WTC11 (cell line): Measurements from ENCODE around the gene INKA2. TPM values are rescaled to one million over a fixed set of nuclear protein-coding genes. Genes with fewer than 3 reads are reported as not detected.

Experiments
- ATAC-seq: fragments of 200-7000 bp; cut with Tn5 transposase; 2 replicates; pipeline ENCODE4 v1.10.0; 2021; ENCODE audit warnings: mild to moderate bottlenecking, moderate library complexity
- CTCF ChIA-PET: fragments of 300-600 bp; sonication (Branson Sonifier 250); formaldehyde crosslinking; loops from one replicate; lab custom pipeline; 2021; ENCODE audit warnings: antibody characterized with exemption; lab: Charles Lee
- POLR2A ChIA-PET: fragments of 350-600 bp; sonication (Branson Sonifier 250); formaldehyde crosslinking; loops from one replicate; lab custom pipeline; 2021; ENCODE audit warnings: antibody characterized with exemption; lab: Charles Lee
- DNase-seq: peaks from one replicate; pipeline ENCODE4 v3.0.0; 2021; ENCODE audit warnings: low spot score
- H3K27ac Mint-ChIP-seq: 2 replicates; pipeline ENCODE4 v1.8.0; 2021; ENCODE audit warnings: mixed read lengths
- H3K27me3 Mint-ChIP-seq: 2 replicates; pipeline ENCODE4 v1.8.0; 2021; ENCODE audit warnings: low read depth, mild to moderate bottlenecking, moderate library complexity, mixed read lengths
- H3K36me3 Mint-ChIP-seq: 2 replicates; pipeline ENCODE4 v1.8.0; 2021; ENCODE audit warnings: mixed read lengths
- H3K4me1 Mint-ChIP-seq: 2 replicates; pipeline ENCODE4 v1.8.0; 2022; ENCODE audit warnings: mixed read lengths
- H3K4me3 Mint-ChIP-seq: 2 replicates; pipeline ENCODE4 v1.8.0; 2021; ENCODE audit warnings: mild to moderate bottlenecking, moderate library complexity, mixed read lengths
- H3K9me3 Mint-ChIP-seq: 2 replicates; pipeline ENCODE4 v1.8.0; 2021; ENCODE audit warnings: mixed read lengths
- ARID4B ChIP-seq: sonication (generic); formaldehyde crosslinking; IDR thresholded peaks from 2 replicates; pipeline ENCODE4 v1.8.0; 2023; ENCODE audit warnings: missing genetic modification reagents, mild to moderate bottlenecking, borderline replicate concordance
- ATF2 ChIP-seq: sonication (generic); formaldehyde crosslinking; IDR thresholded peaks from 2 replicates; pipeline ENCODE4 v1.8.1; 2022; ENCODE audit warnings: low read depth, missing genetic modification reagents, borderline replicate concordance
- CBFB ChIP-seq: sonication (generic); formaldehyde crosslinking; IDR thresholded peaks from 2 replicates; pipeline ENCODE4 v1.8.1; 2022; ENCODE audit warnings: mild to moderate bottlenecking, low read depth, missing genetic modification reagents
- CTCF ChIP-seq: fragments of 200-600 bp; IDR thresholded peaks from 2 replicates; pipeline ENCODE4 v1.8.0; 2022; ENCODE audit warnings: antibody characterized with exemption
- FOXP1 ChIP-seq: sonication (generic); formaldehyde crosslinking; IDR thresholded peaks from 2 replicates; pipeline ENCODE4 v1.8.0; 2022; ENCODE audit warnings: missing genetic modification reagents, mild to moderate bottlenecking, moderate library complexity, borderline replicate concordance
- FOXP4 ChIP-seq: sonication (generic); formaldehyde crosslinking; IDR thresholded peaks from 2 replicates; pipeline ENCODE4 v1.8.0; 2022; ENCODE audit warnings: mild to moderate bottlenecking, missing genetic modification reagents
- GRHL2 ChIP-seq: fragments of 250-450 bp; sonication (Bioruptor Pico); IDR thresholded peaks from 2 replicates; pipeline ENCODE4 v1.8.0; 2022; ENCODE audit warnings: mild to moderate bottlenecking, moderate library complexity; ENCODE audit not compliant: insufficient replicate concordance, severe bottlenecking
- GTF2I ChIP-seq: fragments of 250-450 bp; sonication (Bioruptor Pico); conservative IDR thresholded peaks from 2 replicates; pipeline ENCODE4 v1.4.0; 2021; ENCODE audit warnings: mild to moderate bottlenecking
- IRF1 ChIP-seq: sonication (generic); formaldehyde crosslinking; IDR thresholded peaks from 2 replicates; pipeline ENCODE4 v1.8.0; 2023; ENCODE audit warnings: missing genetic modification reagents
- NR2C2 ChIP-seq: sonication (generic); formaldehyde crosslinking; IDR thresholded peaks from 2 replicates; pipeline ENCODE4 v1.8.0; 2022; ENCODE audit warnings: mild to moderate bottlenecking, missing genetic modification reagents
- PRRX2 ChIP-seq: fragments of 250-450 bp; sonication (Bioruptor Pico); IDR thresholded peaks from 2 replicates; pipeline ENCODE4 v1.8.0; 2021; ENCODE audit warnings: mild to moderate bottlenecking
- SP1 ChIP-seq: sonication (generic); formaldehyde crosslinking; conservative IDR thresholded peaks from 2 replicates; pipeline ENCODE4 v1.8.1; 2022; ENCODE audit warnings: missing genetic modification reagents
- ZBTB21 ChIP-seq: sonication (generic); formaldehyde crosslinking; IDR thresholded peaks from 2 replicates; pipeline ENCODE4 v1.8.1; 2023; ENCODE audit warnings: mild to moderate bottlenecking, missing genetic modification reagents, borderline replicate concordance
- ZNF232 ChIP-seq: sonication (generic); formaldehyde crosslinking; IDR thresholded peaks from 2 replicates; pipeline ENCODE4 v1.8.0; 2022; ENCODE audit warnings: mild to moderate bottlenecking, missing genetic modification reagents
- ZNF416 ChIP-seq: fragments of 250-450 bp; sonication (Bioruptor Pico); IDR thresholded peaks from 2 replicates; pipeline ENCODE4 v1.9.0; 2021; ENCODE audit warnings: mild to moderate bottlenecking, inconsistent platforms
- ZNF671 ChIP-seq: fragments of 250-450 bp; sonication (Bioruptor Pico); IDR thresholded peaks from 2 replicates; pipeline ENCODE4 v1.8.0; 2021; ENCODE audit warnings: mild to moderate bottlenecking
- total RNA-seq: library from RNA; stranded (reverse); gene quantifications from 3 replicates; pipeline ENCODE4 v1.2.3, GENCODE V29; 2021
- TF ChIP-seq, protein P1 (sequence below): sonication (generic); formaldehyde crosslinking; IDR thresholded peaks from 2 replicates; pipeline ENCODE4 v1.8.1; 2023; ENCODE audit warnings: mild to moderate bottlenecking, missing genetic modification reagents, borderline replicate concordance
- TF ChIP-seq, protein P2 (sequence below): sonication (generic); formaldehyde crosslinking; IDR thresholded peaks from 2 replicates; pipeline ENCODE4 v1.8.0; 2022; ENCODE audit warnings: missing genetic modification reagents

INKA2 gene
- total RNA-seq, 1 experiment from 2014 or later: 20.1 TPM

GRCh38 chr1:111747282-111747734, 8.1 kb upstream of the INKA2 start (continued):
- TF ChIP-seq ARID4B (CRISPR knock-in tag): no peak
- no peak for TF ChIP-seq IRF1 (CRISPR knock-in tag)
- 0 out of 2 replicates have a peak, but pooled peaks have one; percentile 53 for TF ChIP-seq PRRX2 (CRISPR knock-in tag)
- no peak for TF ChIP-seq ZBTB21 (CRISPR knock-in tag)
- peak; percentile 72 for TF ChIP-seq CTCF
- no peak for TF ChIP-seq CBFB (CRISPR knock-in tag)
- TF ChIP-seq SP1 (CRISPR knock-in tag): no peak
- peak; percentile 99 for TF ChIP-seq GTF2I (CRISPR knock-in tag)
- TF ChIP-seq, all 79 proteins: peak for 5

GRCh38 chr1:111746614-111746999, 7.4 kb upstream of the INKA2 start:
- no peak for TF ChIP-seq GRHL2 (CRISPR knock-in tag)
- TF ChIP-seq NR2C2 (CRISPR knock-in tag): no peak
- TF ChIP-seq ZNF671 (CRISPR knock-in tag): no peak
- TF ChIP-seq ZNF232 (CRISPR knock-in tag): no peak
- no peak for TF ChIP-seq FOXP1 (CRISPR knock-in tag)
- no peak for TF ChIP-seq ZNF416 (CRISPR knock-in tag)
- TF ChIP-seq ATF2 (CRISPR knock-in tag): no peak
- TF ChIP-seq, protein P1, sequence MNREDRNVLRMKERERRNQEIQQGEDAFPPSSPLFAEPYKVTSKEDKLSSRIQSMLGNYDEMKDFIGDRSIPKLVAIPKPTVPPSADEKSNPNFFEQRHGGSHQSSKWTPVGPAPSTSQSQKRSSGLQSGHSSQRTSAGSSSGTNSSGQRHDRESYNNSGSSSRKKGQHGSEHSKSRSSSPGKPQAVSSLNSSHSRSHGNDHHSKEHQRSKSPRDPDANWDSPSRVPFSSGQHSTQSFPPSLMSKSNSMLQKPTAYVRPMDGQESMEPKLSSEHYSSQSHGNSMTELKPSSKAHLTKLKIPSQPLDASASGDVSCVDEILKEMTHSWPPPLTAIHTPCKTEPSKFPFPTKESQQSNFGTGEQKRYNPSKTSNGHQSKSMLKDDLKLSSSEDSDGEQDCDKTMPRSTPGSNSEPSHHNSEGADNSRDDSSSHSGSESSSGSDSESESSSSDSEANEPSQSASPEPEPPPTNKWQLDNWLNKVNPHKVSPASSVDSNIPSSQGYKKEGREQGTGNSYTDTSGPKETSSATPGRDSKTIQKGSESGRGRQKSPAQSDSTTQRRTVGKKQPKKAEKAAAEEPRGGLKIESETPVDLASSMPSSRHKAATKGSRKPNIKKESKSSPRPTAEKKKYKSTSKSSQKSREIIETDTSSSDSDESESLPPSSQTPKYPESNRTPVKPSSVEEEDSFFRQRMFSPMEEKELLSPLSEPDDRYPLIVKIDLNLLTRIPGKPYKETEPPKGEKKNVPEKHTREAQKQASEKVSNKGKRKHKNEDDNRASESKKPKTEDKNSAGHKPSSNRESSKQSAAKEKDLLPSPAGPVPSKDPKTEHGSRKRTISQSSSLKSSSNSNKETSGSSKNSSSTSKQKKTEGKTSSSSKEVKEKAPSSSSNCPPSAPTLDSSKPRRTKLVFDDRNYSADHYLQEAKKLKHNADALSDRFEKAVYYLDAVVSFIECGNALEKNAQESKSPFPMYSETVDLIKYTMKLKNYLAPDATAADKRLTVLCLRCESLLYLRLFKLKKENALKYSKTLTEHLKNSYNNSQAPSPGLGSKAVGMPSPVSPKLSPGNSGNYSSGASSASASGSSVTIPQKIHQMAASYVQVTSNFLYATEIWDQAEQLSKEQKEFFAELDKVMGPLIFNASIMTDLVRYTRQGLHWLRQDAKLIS (CRISPR knock-in tag): no peak
- no peak for TF ChIP-seq SP1 (CRISPR knock-in tag)
- TF ChIP-seq FOXP4 (CRISPR knock-in tag): no peak
- TF ChIP-seq, protein P2, sequence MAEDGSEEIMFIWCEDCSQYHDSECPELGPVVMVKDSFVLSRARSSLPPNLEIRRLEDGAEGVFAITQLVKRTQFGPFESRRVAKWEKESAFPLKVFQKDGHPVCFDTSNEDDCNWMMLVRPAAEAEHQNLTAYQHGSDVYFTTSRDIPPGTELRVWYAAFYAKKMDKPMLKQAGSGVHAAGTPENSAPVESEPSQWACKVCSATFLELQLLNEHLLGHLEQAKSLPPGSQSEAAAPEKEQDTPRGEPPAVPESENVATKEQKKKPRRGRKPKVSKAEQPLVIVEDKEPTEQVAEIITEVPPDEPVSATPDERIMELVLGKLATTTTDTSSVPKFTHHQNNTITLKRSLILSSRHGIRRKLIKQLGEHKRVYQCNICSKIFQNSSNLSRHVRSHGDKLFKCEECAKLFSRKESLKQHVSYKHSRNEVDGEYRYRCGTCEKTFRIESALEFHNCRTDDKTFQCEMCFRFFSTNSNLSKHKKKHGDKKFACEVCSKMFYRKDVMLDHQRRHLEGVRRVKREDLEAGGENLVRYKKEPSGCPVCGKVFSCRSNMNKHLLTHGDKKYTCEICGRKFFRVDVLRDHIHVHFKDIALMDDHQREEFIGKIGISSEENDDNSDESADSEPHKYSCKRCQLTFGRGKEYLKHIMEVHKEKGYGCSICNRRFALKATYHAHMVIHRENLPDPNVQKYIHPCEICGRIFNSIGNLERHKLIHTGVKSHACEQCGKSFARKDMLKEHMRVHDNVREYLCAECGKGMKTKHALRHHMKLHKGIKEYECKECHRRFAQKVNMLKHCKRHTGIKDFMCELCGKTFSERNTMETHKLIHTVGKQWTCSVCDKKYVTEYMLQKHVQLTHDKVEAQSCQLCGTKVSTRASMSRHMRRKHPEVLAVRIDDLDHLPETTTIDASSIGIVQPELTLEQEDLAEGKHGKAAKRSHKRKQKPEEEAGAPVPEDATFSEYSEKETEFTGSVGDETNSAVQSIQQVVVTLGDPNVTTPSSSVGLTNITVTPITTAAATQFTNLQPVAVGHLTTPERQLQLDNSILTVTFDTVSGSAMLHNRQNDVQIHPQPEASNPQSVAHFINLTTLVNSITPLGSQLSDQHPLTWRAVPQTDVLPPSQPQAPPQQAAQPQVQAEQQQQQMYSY (CRISPR knock-in tag): no peak; the same call in 1 of the 2 replicates
- no peak for ATAC-seq
- peaks cover 14% of the 10 kb centered on the region for H3K27me3 Mint-ChIP-seq
- peaks cover 32% of the 10 kb centered on the region for H3K4me1 Mint-ChIP-seq
- H3K36me3 Mint-ChIP-seq: no peaks in the 10 kb centered on the region
- no peaks in the 10 kb centered on the region for H3K9me3 Mint-ChIP-seq
- POLR2A ChIA-PET: interaction anchor here (1.0 to 1.1 kb wide), 2 partner anchors 8 to 32 kb away, joined by 3 read pairs; no protein-coding TSS in a partner anchor
- H3K27ac Mint-ChIP-seq: no peak overlapping the region
- DNase-seq: no peak
- CTCF ChIA-PET: interaction anchor here (1.0 to 3.5 kb wide), 16 partner anchors 10 to 265 kb away, joined by 3 to 78 read pairs (median 4); partner anchors contain the start of gene INKA2
- H3K4me3 Mint-ChIP-seq: no peak overlapping the region
